ENCODE results near the gene TPI1.
A peak's percentile ranks its signal among the peaks of the same experiment; 100 is the strongest.
"Not testable (repeated sequence)": the region's sequence is repeated elsewhere in the genome, so short reads cannot be mapped to it uniquely, and the experiment has no call there.

The TPI1 gene

GRCh38 chr12:6849427-6849826 is 17.9 kb upstream of the TPI1 start:
- no peak for DNase-seq

- no peak for DNase-seq
Measured at GRCh38 chr12:6849976-6850560, 17.3 kb upstream of the TPI1 start.

DNA sequence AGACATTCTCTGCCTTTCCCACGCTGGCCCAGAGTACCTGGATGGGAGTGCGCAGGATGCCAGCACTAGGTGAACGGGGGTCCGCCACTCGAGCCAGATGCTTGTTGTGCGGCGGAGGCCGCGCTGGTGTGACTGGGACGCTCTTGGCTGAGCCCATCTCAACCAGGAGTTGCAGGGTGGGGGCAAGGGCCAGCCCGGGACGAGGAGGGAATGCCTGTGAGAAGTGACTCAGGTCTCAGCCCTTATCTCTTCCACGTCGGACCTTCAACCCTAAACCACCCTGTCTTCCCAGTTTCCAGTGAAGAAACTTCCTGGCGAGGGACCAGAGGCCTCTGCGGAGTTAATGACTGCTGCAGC is 16.6 kb upstream of the TPI1 start:
- DNase-seq: no peak

- peak; percentile 100 for DNase-seq
Measured at GRCh38 chr12:6851153-6851920, 16.0 kb upstream of the TPI1 start, which contains the start of gene CDCA3. CDCA3 (minus strand) TSS chr12:6851286; CDS start chr12:6850952, 334 bp downstream.

- peak; percentile 100 for DNase-seq
Measured at GRCh38 chr12:6851921-6852650, 15.2 kb upstream of the TPI1 start, which contains the start of gene USP5. USP5 (plus strand) TSS chr12:6852150; CDS start chr12:6852180, 30 bp downstream.

GRCh38 chr12:6852651-6853354 is 14.5 kb upstream of the TPI1 start:
- peak; percentile 100 for DNase-seq

DNA sequence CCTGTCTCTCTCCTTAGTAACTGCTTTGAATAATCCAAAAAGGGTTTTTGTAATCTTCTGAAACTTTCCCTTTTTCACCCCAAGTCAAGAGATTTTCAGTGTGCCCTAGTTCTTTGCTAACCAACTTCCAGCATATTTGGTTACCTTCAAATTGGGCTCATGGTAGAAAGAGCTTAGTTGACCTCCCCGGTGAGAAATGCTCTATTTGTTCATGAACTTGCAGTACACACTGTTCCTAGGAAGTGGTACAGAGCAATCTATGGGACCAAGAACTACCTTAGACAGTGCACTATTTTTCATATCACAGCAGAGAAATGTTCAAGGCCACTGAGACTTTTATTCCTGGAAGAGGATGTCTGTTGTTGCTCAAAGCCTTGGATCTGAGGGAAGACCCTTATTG is 13.7 kb upstream of the TPI1 start:
- no peak for DNase-seq

- DNase-seq: no peak
Measured at GRCh38 chr12:6854036-6854435, 13.3 kb upstream of the TPI1 start.

DNA sequence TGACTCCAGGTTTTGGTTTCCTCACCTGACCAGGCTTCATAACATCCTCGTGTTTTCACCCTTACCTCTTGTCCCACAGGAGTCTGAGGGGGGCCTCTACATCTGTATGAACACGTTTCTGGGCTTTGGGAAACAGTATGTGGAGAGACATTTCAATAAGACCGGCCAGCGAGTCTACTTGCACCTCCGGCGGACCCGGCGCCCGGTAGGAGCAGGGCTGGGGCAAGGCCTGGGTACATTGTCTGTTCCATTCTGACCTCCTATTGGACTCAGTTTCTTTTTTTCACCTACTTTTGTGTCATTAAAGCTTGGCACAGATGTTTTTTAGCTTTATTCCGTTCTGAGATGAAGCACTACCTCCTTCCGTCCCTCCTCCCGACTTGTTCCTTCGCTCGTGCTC is 12.0 kb upstream of the TPI1 start:
- no peak for DNase-seq

DNA sequence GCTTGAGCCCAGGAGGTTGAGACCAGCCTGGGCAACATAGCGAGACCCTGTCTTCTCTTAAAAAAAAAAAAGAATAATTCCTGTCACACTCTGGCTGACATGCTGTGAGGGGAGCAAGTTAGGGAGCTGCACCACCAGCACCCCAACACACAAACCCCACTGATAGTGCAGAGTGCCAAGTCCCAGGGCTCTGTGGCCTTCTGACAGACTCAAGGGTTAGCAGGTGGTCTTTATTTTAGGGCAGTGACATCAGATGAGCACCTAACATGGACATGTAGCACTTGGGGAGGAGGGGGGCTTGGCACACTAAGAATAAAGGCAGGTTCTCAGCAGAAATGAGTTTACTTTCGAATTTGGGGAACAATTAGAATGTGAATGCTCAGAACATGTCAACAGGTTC is 8.5 kb upstream of the TPI1 start:
- DNase-seq: no peak

DNA sequence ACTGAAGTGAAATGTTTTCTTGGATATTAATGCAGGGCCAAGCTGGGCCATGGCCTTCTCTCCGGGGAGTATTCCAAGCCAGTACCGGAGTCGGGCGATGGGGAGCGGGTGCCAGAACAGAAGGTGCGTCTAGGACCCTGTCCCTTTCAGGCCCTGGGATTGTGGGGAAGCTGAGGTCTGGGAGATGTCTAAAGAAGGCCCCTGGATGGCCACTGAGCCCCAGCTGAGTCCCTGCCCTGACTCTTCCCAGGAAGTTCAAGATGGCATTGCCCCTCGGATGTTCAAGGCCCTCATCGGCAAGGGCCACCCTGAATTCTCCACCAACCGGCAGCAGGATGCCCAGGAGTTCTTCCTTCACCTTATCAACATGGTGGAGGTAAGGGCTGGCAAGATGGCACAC is 7.2 kb upstream of the TPI1 start:
- no peak for DNase-seq

GRCh38 chr12:6860942-6861341 is 6.4 kb upstream of the TPI1 start:
- no peak for DNase-seq

- no peak for DNase-seq
Measured at GRCh38 chr12:6861391-6861790, 5.9 kb upstream of the TPI1 start.

GRCh38 chr12:6863033-6863432 is 4.3 kb upstream of the TPI1 start:
- no peak for DNase-seq

DNA sequence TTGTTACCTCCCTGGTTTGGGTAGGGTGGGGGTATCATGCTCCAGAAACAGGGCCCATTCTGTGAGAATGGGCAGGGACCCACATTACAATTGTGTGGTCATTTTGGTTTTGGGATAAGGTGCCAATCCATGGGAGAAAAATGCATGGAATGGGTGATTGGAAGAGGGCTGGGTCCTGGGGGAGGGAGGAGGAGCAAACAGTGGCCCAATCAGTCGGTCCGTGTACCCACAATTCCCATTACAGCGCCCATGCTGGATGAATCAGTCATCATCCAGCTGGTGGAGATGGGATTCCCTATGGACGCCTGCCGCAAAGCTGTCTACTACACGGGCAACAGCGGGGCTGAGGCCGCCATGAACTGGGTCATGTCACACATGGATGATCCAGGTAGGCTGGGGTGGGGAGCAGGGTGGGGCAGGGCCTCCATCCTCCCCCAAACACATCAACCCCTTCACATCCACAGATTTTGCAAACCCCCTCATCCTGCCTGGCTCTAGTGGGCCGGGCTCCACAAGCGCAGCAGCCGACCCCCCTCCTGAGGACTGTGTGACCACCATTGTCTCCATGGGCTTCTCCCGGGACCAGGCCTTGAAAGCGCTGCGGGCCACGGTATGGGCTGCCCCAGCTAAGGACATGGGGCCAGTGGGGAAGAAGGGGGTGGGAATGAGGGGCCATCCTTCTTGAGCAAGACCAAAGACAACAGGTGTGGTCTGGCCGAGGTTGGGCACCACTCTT is 3.6 kb upstream of the TPI1 start:
- no peak for DNase-seq

GRCh38 chr12:6865307-6865706 is 2.0 kb upstream of the TPI1 start:
- not testable (repeated sequence) for DNase-seq

DNA sequence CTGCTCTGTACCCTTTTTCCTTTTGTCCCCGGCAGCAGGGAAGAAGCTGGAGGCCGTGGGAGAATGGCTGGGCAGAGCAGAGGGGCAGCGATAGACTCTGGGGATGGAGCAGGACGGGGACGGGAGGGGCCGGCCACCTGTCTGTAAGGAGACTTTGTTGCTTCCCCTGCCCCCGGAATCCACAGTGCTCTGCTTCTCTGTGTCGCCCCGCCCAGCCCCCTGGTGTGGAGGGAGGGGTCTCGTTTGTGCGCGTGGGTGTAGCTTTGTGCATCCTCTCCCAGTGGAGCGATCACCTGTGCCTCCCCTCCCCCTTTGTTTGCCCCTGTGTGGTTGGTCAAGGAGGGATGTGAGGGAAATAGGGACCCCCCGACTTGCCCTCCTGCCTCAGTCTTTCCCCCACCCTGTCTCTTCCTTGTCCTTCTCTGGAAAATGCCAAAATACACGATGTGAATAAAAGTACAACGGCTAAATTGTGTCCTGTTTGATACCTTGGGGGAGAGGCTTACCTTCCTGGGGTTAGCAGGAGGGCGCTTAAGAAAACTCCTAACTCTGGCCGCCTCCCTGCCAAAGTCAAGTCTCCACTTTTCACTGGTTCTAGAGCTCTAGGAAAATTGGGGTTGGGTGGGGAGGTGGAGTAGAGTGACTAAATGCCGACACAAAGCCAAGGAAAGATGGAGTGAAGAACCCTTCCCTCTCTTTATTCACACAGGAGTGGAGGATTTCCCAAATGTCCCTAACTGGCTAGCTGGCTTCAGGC is 990 bp upstream of the TPI1 start:
- no peak for DNase-seq

DNA sequence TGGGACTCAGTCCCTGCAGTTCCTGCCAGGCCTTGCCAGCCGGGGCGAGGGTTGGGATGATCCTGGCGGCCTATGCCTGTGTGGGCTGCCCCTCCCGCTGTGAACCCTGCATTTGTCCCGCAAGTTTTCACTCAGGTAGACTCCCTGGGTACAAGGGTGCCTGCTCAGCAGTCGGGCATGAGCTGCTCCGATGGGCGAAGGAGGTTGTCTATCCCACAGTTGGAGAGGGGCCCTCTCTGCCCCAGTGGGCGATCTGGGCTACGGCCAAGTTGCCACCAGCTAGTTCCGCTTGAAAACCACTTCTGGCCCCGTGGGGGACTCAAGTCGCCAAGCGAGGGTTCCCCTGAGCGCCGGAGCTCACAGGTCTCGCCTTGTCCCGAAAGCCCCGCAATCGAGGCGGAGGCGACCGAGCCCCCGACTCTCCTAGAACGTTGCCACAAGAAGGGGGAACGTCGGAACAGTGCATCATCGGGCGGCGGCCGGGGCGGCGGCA is 365 bp upstream of the TPI1 start:
- no peak for DNase-seq

- peak; percentile 87 for DNase-seq
Measured at GRCh38 chr12:6868211-6869048, 1.1 kb downstream of the TPI1 start.
